Mammary epithelial cell (primary cell): ENCODE data around the gene ALPP.

Experiments
- EZH2 ChIP-seq: IDR thresholded peaks from 2 replicates; pipeline ENCODE4 v1.6.1; 2012; ENCODE audit warnings: low read length, inconsistent platforms, borderline replicate concordance
- TF ChIP-seq, protein P1 (sequence below), 2 donors: IDR thresholded peaks in 1 of 2; conservative IDR thresholded peaks in 1 of 2; 2 replicates each; pipeline ENCODE4 v1.5.1; 2011 to 2012; ENCODE audit warnings: inconsistent platforms in 2 of 2, low read length in 2 of 2, mild to moderate bottlenecking in 2 of 2, control low read depth in 1 of 2, low read depth in 1 of 2; ENCODE audit not compliant: insufficient read depth in 1 of 2; ENCODE audit errors: extremely low read depth in 1 of 2

GRCh38 chr2:232342635-232343565, 35.7 kb upstream of the ALPP start:
- TF ChIP-seq, protein P1, sequence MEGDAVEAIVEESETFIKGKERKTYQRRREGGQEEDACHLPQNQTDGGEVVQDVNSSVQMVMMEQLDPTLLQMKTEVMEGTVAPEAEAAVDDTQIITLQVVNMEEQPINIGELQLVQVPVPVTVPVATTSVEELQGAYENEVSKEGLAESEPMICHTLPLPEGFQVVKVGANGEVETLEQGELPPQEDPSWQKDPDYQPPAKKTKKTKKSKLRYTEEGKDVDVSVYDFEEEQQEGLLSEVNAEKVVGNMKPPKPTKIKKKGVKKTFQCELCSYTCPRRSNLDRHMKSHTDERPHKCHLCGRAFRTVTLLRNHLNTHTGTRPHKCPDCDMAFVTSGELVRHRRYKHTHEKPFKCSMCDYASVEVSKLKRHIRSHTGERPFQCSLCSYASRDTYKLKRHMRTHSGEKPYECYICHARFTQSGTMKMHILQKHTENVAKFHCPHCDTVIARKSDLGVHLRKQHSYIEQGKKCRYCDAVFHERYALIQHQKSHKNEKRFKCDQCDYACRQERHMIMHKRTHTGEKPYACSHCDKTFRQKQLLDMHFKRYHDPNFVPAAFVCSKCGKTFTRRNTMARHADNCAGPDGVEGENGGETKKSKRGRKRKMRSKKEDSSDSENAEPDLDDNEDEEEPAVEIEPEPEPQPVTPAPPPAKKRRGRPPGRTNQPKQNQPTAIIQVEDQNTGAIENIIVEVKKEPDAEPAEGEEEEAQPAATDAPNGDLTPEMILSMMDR (conservative IDR thresholded peaks at IDR 0.05 in 1 of 2, IDR thresholded peaks at IDR 0.05 in 1 of 2; ENCODE audit: extremely low read depth in 1 of 2, insufficient read depth in 1 of 2, low read depth in 1 of 2, low read length in 2 of 2) = no peak
- no peak for TF ChIP-seq EZH2
